IMR-90 (cell line): ENCODE measurements around the gene TMEM184B. TPM values are rescaled to one million over a fixed set of nuclear protein-coding genes. Genes with fewer than 3 reads are reported as not detected.

Source experiments
- microRNA-seq, 2 experiments: library from miRNA; stranded (forward) in 1 of 2; unstranded in 1 of 2; fragments of 10-50 nt in 1 of 2; fragments of <30 nt in 1 of 2; gene quantifications in 1 of 2; microRNA quantifications in 1 of 2; one replicate each; pipeline versions ENCODE3 to v1.1.0; 2013 to 2020; ENCODE audit not compliant: insufficient read depth in 1 of 2, insufficient read length in 1 of 2, unreplicated experiment in 1 of 2
- polyA plus RNA-seq, 3 experiments: library from polyadenylated mRNA; depleted of rRNA; stranded (reverse); fragments of >200 nt; gene quantifications; 2 replicates each; pipeline ENCODE4 v1.2.3, GENCODE V29; 2012; ENCODE audit warnings: low replicate concordance in 1 of 3
- small RNA-seq, 5 experiments: library from RNA; depleted of rRNA; stranded (forward); fragments of <200 nt; gene quantifications; one replicate each; pipeline ENCODE3, GENCODE V24; 2012
- total RNA-seq: library from RNA; depleted of rRNA; stranded (reverse); fragments of >200 nt; gene quantifications from 2 replicates; pipeline ENCODE4 v1.2.3, GENCODE V29; 2012; rRNA removed

The TMEM184B gene
- total and polyA plus RNA-seq, 2 of the 4 experiments (the other 2 are of a cell fraction), result 9.1 to 81.1 TPM

Small RNA genes lying within 50 kb of the gene (microRNA-seq; reads per million reads assigned to microRNA genes)
- gene RF00017 (ENCODE audit: insufficient read depth, insufficient read length) (not detected), gene RN7SL704P (ENCODE audit: insufficient read depth, insufficient read length) (not detected)

Small RNA genes lying within 50 kb of the gene (small RNA-seq; reads per million reads assigned to genes)
- gene RF00017, result 0 reads per million in 5 experiments
- gene RN7SL704P, result 0 reads per million in 5 experiments

Other genes starting within 250 kb of the TMEM184B start
- gene PICK1, start 215.6 kb downstream of the TMEM184B start, total RNA-seq, result 14.4 and 16.5 TPM in 2 replicates
- gene PICK1, start 215.6 kb downstream of the TMEM184B start, polyA plus RNA-seq (2012; rRNA removed), result 21.0 and 22.1 TPM in 2 replicates
- gene SLC16A8, start 188.8 kb downstream of the TMEM184B start, total RNA-seq, result not detected in 2 replicates
- not detected in 2 replicates for gene SLC16A8, start 188.8 kb downstream of the TMEM184B start, polyA plus RNA-seq (2012; rRNA removed)
- gene BAIAP2L2, start 162.3 kb downstream of the TMEM184B start, total RNA-seq, result 0.18 and 0.28 TPM in 2 replicates
- gene BAIAP2L2, start 162.3 kb downstream of the TMEM184B start, polyA plus RNA-seq (2012; rRNA removed), result 0.46 and 0.67 TPM in 2 replicates
- gene PLA2G6, start 91.2 kb downstream of the TMEM184B start, total RNA-seq, result 3.9 and 6.1 TPM in 2 replicates
- 10.3 TPM in 2 replicates for gene PLA2G6, start 91.2 kb downstream of the TMEM184B start, polyA plus RNA-seq (2012; rRNA removed)
- gene MAFF, start 71.0 kb downstream of the TMEM184B start, total RNA-seq, result 18.3 and 24.2 TPM in 2 replicates
- 25.9 and 29.5 TPM in 2 replicates for gene MAFF, start 71.0 kb downstream of the TMEM184B start, polyA plus RNA-seq (2012; rRNA removed)
- 114 and 116 TPM in 2 replicates for gene CSNK1E, start 44.4 kb upstream of the TMEM184B start, total RNA-seq
- gene CSNK1E, start 44.4 kb upstream of the TMEM184B start, polyA plus RNA-seq (2012; rRNA removed), result 270 and 276 TPM in 2 replicates
- gene KCNJ4, start 182.2 kb upstream of the TMEM184B start, total RNA-seq, result not detected in 2 replicates
- not detected in 2 replicates for gene KCNJ4, start 182.2 kb upstream of the TMEM184B start, polyA plus RNA-seq (2012; rRNA removed)
- 192 and 224 TPM in 2 replicates for gene KDELR3, start 195.1 kb upstream of the TMEM184B start, total RNA-seq
- gene KDELR3, start 195.1 kb upstream of the TMEM184B start, polyA plus RNA-seq (2012; rRNA removed), result 120 and 129 TPM in 2 replicates
- 366 and 371 TPM in 2 replicates for gene DDX17, start 233.3 kb upstream of the TMEM184B start, total RNA-seq
- 200 and 240 TPM in 2 replicates for gene DDX17, start 233.3 kb upstream of the TMEM184B start, polyA plus RNA-seq (2012; rRNA removed)